ENCODE data around the gene AKR1E2. TPM values are rescaled to one million over a fixed set of nuclear protein-coding genes. Genes with fewer than 3 reads are reported as not detected.

AKR1E2 gene
- total and polyA plus RNA-seq, 10 of the 15 experiments (the other 5 are each of a cell fraction or from before 2014, with no cell fraction given), result not detected

GRCh38 chr10:4845766-4846165 lies 19.8 kb downstream of the AKR1E2 start (continued):
- TF ChIP-seq, protein P1, sequence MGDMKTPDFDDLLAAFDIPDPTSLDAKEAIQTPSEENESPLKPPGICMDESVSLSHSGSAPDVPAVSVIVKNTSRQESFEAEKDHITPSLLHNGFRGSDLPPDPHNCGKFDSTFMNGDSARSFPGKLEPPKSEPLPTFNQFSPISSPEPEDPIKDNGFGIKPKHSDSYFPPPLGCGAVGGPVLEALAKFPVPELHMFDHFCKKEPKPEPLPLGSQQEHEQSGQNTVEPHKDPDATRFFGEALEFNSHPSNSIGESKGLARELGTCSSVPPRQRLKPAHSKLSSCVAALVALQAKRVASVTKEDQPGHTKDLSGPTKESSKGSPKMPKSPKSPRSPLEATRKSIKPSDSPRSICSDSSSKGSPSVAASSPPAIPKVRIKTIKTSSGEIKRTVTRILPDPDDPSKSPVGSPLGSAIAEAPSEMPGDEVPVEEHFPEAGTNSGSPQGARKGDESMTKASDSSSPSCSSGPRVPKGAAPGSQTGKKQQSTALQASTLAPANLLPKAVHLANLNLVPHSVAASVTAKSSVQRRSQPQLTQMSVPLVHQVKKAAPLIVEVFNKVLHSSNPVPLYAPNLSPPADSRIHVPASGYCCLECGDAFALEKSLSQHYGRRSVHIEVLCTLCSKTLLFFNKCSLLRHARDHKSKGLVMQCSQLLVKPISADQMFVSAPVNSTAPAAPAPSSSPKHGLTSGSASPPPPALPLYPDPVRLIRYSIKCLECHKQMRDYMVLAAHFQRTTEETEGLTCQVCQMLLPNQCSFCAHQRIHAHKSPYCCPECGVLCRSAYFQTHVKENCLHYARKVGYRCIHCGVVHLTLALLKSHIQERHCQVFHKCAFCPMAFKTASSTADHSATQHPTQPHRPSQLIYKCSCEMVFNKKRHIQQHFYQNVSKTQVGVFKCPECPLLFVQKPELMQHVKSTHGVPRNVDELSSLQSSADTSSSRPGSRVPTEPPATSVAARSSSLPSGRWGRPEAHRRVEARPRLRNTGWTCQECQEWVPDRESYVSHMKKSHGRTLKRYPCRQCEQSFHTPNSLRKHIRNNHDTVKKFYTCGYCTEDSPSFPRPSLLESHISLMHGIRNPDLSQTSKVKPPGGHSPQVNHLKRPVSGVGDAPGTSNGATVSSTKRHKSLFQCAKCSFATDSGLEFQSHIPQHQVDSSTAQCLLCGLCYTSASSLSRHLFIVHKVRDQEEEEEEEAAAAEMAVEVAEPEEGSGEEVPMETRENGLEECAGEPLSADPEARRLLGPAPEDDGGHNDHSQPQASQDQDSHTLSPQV (IDR thresholded peaks at IDR 0.05), result no peak
- TF ChIP-seq LARP7 (IDR thresholded peaks at IDR 0.05) (no peak), KDM1A (IDR thresholded peaks at IDR 0.05; ENCODE audit: borderline replicate concordance) (no peak)

DNA sequence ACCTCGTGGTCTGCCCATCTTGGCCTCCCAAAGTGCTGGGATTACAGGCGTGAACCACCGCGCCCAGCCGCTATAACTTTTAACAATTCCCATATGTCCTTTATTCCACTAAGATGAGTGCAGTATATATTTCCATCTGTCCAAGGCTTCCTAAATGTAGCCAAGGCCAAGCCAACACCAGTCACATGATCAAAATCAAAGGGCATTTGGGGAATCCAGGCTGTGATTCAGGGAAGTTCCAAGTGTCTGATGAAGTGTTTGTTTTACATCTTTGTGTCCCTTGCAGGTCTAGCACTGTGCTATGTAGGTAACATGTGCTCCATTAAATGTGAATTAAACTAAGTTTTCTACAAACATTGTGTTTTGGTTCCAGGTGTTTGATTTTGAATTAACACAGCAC lies 20.8 kb downstream of the AKR1E2 start:
- H3K9ac ChIP-seq (ENCODE audit: control insufficient read depth, insufficient read depth, low read length), result no peak overlapping the region
- H3K36me3 ChIP-seq (ENCODE audit: control insufficient read depth in 2 of 2, insufficient read depth in 2 of 2, low read length in 1 of 2), result no peaks in the 10 kb centered on the region
- DNase-seq (ENCODE audit: low read depth, low spot score), result no peak
- in situ Hi-C loops (cut with MboI), result loop anchor here (5.0 to 10.0 kb wide), 3 partner anchors 438 to 778 kb away; no protein-coding TSS in a partner anchor
- H3K9me3 ChIP-seq (replicated peaks; ENCODE audit: control insufficient read depth, insufficient read depth, low read length), result no peaks in the 10 kb centered on the region
- no peaks in the 10 kb centered on the region; the same call in 1 of the 2 replicates for H3K4me1 ChIP-seq (ENCODE audit: control insufficient read depth, insufficient read depth, low read length)
- WGBS (ENCODE audit: insufficient coverage, insufficient replicate concordance, low lambda C conversion rate, missing lambda C conversion rate), result 62% methylated on average over 5 of the region's 5 CpGs
- H3K27ac ChIP-seq (ENCODE audit: control insufficient read depth, insufficient read depth), result no peak overlapping the region
- no TSS peak for BruUV-seq (replicated peaks)
- H2AFZ ChIP-seq (ENCODE audit: control insufficient read depth, low read depth, low read length), result no peak overlapping the region
- H3K4me3 ChIP-seq, result no peak overlapping the region
- H3K79me2 ChIP-seq (ENCODE audit: control insufficient read depth, insufficient read depth, low read length), result no peaks in the 10 kb centered on the region
- no peak for ATAC-seq
- RAD21 ChIA-PET (ENCODE audit: unreplicated experiment), result no interaction called here
- H3K27me3 ChIP-seq (replicated peaks in 1 of 2; ENCODE audit: control insufficient read depth in 2 of 2, insufficient read depth in 2 of 2, low read length in 1 of 2), result no peaks in the 10 kb centered on the region
- FAIRE-seq, result no peak
- CTCF ChIA-PET, result no interaction called here
- no peaks in the 10 kb centered on the region for H4K20me1 ChIP-seq (ENCODE audit: control insufficient read depth, insufficient read depth)
- H3K4me2 ChIP-seq (ENCODE audit: control insufficient read depth, insufficient read depth), result no peak overlapping the region
- no peak for TF ChIP-seq NFYB (IDR thresholded peaks at IDR 0.05; ENCODE audit: insufficient read depth, low read depth, low read length)
- no peak for TF ChIP-seq PML (IDR thresholded peaks at IDR 0.05; ENCODE audit: low read length)
- TF ChIP-seq PAX5 (IDR thresholded peaks at IDR 0.05; ENCODE audit: borderline replicate concordance, low read depth, low read length), result no peak
- POLR2A ChIA-PET, result no interaction called here
- SMC1A ChIA-PET (ENCODE audit: uncharacterized antibody, unreplicated experiment), result no interaction called here
- intact Hi-C loops (cut with micrococcal nuclease; ENCODE audit: unreplicated experiment), result loop anchor here (5.0 to 10.0 kb wide), 3 partner anchors 136 to 776 kb away; partner anchors contain the start of gene AKR1C3

Measured in GM12878 (cell line).